Bronchial epithelial cell (primary cell): Measurements from ENCODE around the gene PUM2. TPM values are rescaled to one million over a fixed set of nuclear protein-coding genes. Genes with fewer than 3 reads are reported as not detected.

Source experiments
- DNase-seq: peaks from one replicate; pipeline ENCODE4 v3.0.0-alpha.2; 2010; ENCODE audit warnings: low read depth
- FAIRE-seq: peaks from 2 replicates; lab custom pipeline; 2011; peaks lifted over from hg19 to GRCh38; lab: Jason Lieb, UNC
- H3K27me3 ChIP-seq: 2 replicates; pipeline ENCODE4 v1.5.1; 2011; ENCODE audit warnings: low read length; ENCODE audit not compliant: control insufficient read depth, insufficient read depth
- H3K36me3 ChIP-seq: 2 replicates; pipeline ENCODE4 v1.5.1; 2011; ENCODE audit warnings: low read length; ENCODE audit not compliant: control insufficient read depth, insufficient read depth
- H3K4me3 ChIP-seq: 2 replicates; pipeline ENCODE4 v1.5.1; 2011; ENCODE audit warnings: mild to moderate bottlenecking, low read depth, low read length, control low read depth
- CTCF ChIP-seq: IDR thresholded peaks from 2 replicates; pipeline ENCODE4 v1.5.1; 2011; ENCODE audit warnings: mild to moderate bottlenecking, moderate library complexity, low read length, control low read depth, inconsistent platforms; ENCODE audit not compliant: insufficient read depth, severe bottlenecking
- total RNA-seq: library from RNA; depleted of rRNA; stranded (reverse); fragments of >200 nt; gene quantifications from 2 replicates; pipeline ENCODE4 v1.2.1, GENCODE V29; 2014

PUM2 gene
- total RNA-seq, 1 donor from 2014 or later, result 43.7 TPM

GRCh38 chr2:20222014-20222768 lies 128.5 kb downstream of the PUM2 start:
- peaks cover 29% of the 10 kb centered on the region for H3K36me3 ChIP-seq
- H3K4me3 ChIP-seq, result peak overlapping the region; percentile 81
- TF ChIP-seq CTCF, result no peak
- no peaks in the 10 kb centered on the region for H3K27me3 ChIP-seq
- FAIRE-seq (no peak), DNase-seq (no peak)

GRCh38 chr2:20221555-20221973 lies 129.1 kb downstream of the PUM2 start:
- Histone ChIP-seq H3K36me3 (peaks cover 33% of the 10 kb centered on the region), H3K27me3 (no peaks in the 10 kb centered on the region), H3K4me3 (peak overlapping the region; percentile 5)
- FAIRE-seq, result no peak
- DNase-seq, result peak; percentile 68
- no peak for TF ChIP-seq CTCF

GRCh38 chr2:20220806-20221554 lies 129.7 kb downstream of the PUM2 start:
- Histone ChIP-seq H3K36me3 (peaks cover 35% of the 10 kb centered on the region), H3K4me3 (peak overlapping the region; percentile 5), H3K27me3 (no peaks in the 10 kb centered on the region)
- FAIRE-seq, result no peak
- no peak for TF ChIP-seq CTCF
- no peak for DNase-seq

- TF ChIP-seq CTCF, result no peak
- no peak overlapping the region for H3K4me3 ChIP-seq
- FAIRE-seq, result no peak
- H3K36me3 ChIP-seq, result peaks cover 38% of the 10 kb centered on the region
- no peaks in the 10 kb centered on the region for H3K27me3 ChIP-seq
- no peak for DNase-seq
Measured at GRCh38 chr2:20219763-20220380, 130.8 kb downstream of the PUM2 start.

- peak; percentile 50 for DNase-seq
- peak; percentile 55 for FAIRE-seq
- TF ChIP-seq CTCF, result no peak
- Histone ChIP-seq H3K27me3 (no peaks in the 10 kb centered on the region), H3K4me3 (peak overlapping the region; percentile 3), H3K36me3 (peaks cover 35% of the 10 kb centered on the region)
Measured at GRCh38 chr2:20218331-20219320, 132.0 kb downstream of the PUM2 start.
